K562 (cell line): ENCODE measurements around the gene CEP350. TPM values are rescaled to one million over a fixed set of nuclear protein-coding genes. Genes with fewer than 3 reads are reported as not detected.

ENCODE experiments used
- ASH1L ChIP-seq: fragments of 450-650 bp; IDR thresholded peaks from 2 replicates; pipeline ENCODE4 v1.6.1; 2018; ENCODE audit warnings: borderline replicate concordance, mild to moderate bottlenecking, low read depth; ENCODE audit not compliant: partially characterized antibody
- BRD9 ChIP-seq: fragments of 450-650 bp; IDR thresholded peaks from 2 replicates; pipeline ENCODE4 v1.6.1; 2018; ENCODE audit warnings: low read depth; ENCODE audit not compliant: partially characterized antibody
- CREB3L1 ChIP-seq: fragments of 450-650 bp; IDR thresholded peaks from 2 replicates; pipeline ENCODE4 v1.6.1; 2014; ENCODE audit warnings: low read depth, mild to moderate bottlenecking, moderate library complexity, borderline replicate concordance
- FOXJ2 ChIP-seq: fragments of 200-800 bp; sonication (Bioruptor generic); IDR thresholded peaks from 2 replicates; pipeline ENCODE4 v1.6.1; 2016; ENCODE audit warnings: missing genetic modification characterization, missing compliant biosample characterization
- FOXK2 ChIP-seq, 2 experiments: fragments of 450-650 bp; IDR thresholded peaks in 1 of 2; conservative IDR thresholded peaks in 1 of 2; 2 replicates each; pipeline ENCODE4 v1.6.1; 2016; ENCODE audit warnings: low read depth in 2 of 2, mild to moderate bottlenecking in 1 of 2
- MECOM ChIP-seq: fragments of 250-450 bp; sonication (Bioruptor Pico); IDR thresholded peaks from 2 replicates; pipeline ENCODE4 v1.8.0; 2022; ENCODE audit warnings: inconsistent platforms
- POLR2G ChIP-seq: fragments of 200-400 bp; formaldehyde crosslinking; IDR thresholded peaks from 2 replicates; pipeline ENCODE4 v1.6.1; 2017; ENCODE audit warnings: low read depth, mild to moderate bottlenecking, antibody characterized with exemption, low read length, moderate library complexity
- RBFOX2 ChIP-seq: fragments of 200-400 bp; formaldehyde crosslinking; IDR thresholded peaks from 2 replicates; pipeline ENCODE4 v1.6.1; 2017; ENCODE audit warnings: low read depth, mild to moderate bottlenecking, low read length, moderate library complexity
- RNF219 ChIP-seq: fragments of 250-450 bp; sonication (Bioruptor Pico); IDR thresholded peaks from 2 replicates; pipeline ENCODE4 v1.5.0; 2022; ENCODE audit warnings: mild to moderate bottlenecking
- SREBF2 ChIP-seq: sonication (generic); formaldehyde crosslinking; IDR thresholded peaks from 2 replicates; pipeline ENCODE4 v1.4.0; 2020; ENCODE audit warnings: mild to moderate bottlenecking, missing genetic modification reagents
- TCF3 ChIP-seq: sonication (generic); formaldehyde crosslinking; IDR thresholded peaks from 2 replicates; pipeline ENCODE4 v1.4.0; 2020; ENCODE audit warnings: mild to moderate bottlenecking, missing genetic modification reagents
- ZNF121 ChIP-seq: sonication (generic); formaldehyde crosslinking; conservative IDR thresholded peaks from 2 replicates; pipeline ENCODE4 v1.8.0; 2022; ENCODE audit warnings: missing genetic modification reagents
- ZNF398 ChIP-seq: fragments of 250-450 bp; sonication (Bioruptor Pico); IDR thresholded peaks from 2 replicates; pipeline ENCODE4 v1.8.0; 2021; ENCODE audit warnings: moderate library complexity, mild to moderate bottlenecking, inconsistent platforms
- ZNF589 ChIP-seq: fragments of 200-800 bp; sonication (Bioruptor generic); IDR thresholded peaks from 2 replicates; pipeline ENCODE4 v1.6.1; 2016; ENCODE audit warnings: low read depth, missing genetic modification characterization, missing compliant biosample characterization
- polyA plus RNA-seq, 8 experiments: library from polyadenylated mRNA; depleted of rRNA in 4 of 8; stranded (reverse) in 5 of 8; unstranded in 3 of 8; fragments of >200 nt; fragmentation: Nextera tagmentation in 2 of 8; fragmentation: Illumina TruSeq in 1 of 8; extraction: Ambion mirVana in 2 of 8; extraction: Trizol in 1 of 8; gene quantifications; 2 replicates each; pipeline versions ENCODE4 v1.2.1 to v1.2.3, GENCODE V29; 2011 to 2014; ENCODE audit warnings: inconsistent platforms in 1 of 8, missing spikeins in 1 of 8
- total RNA-seq, 7 experiments: library from RNA; depleted of rRNA in 6 of 7; stranded (reverse); fragments of >200 nt in 6 of 7; fragmentation: Illumina TruSeq in 2 of 7; extraction: Trizol in 2 of 7; gene quantifications; 2 replicates each; pipeline versions ENCODE4 v1.2.1 to v1.2.3, GENCODE V29; 2011 to 2021; ENCODE audit warnings: low replicate concordance in 1 of 7
- TF ChIP-seq, protein P1 (sequence below): fragments of 200-800 bp; sonication (Bioruptor generic); IDR thresholded peaks from 2 replicates; pipeline ENCODE4 v1.6.1; 2016; ENCODE audit warnings: missing genetic modification characterization, missing compliant biosample characterization

The CEP350 gene
- total and polyA plus RNA-seq, 9 of the 15 experiments (the other 6 are each of a cell fraction or from before 2014, with no cell fraction given) = 8.3 to 64.3 (median 28.0) TPM

DNA sequence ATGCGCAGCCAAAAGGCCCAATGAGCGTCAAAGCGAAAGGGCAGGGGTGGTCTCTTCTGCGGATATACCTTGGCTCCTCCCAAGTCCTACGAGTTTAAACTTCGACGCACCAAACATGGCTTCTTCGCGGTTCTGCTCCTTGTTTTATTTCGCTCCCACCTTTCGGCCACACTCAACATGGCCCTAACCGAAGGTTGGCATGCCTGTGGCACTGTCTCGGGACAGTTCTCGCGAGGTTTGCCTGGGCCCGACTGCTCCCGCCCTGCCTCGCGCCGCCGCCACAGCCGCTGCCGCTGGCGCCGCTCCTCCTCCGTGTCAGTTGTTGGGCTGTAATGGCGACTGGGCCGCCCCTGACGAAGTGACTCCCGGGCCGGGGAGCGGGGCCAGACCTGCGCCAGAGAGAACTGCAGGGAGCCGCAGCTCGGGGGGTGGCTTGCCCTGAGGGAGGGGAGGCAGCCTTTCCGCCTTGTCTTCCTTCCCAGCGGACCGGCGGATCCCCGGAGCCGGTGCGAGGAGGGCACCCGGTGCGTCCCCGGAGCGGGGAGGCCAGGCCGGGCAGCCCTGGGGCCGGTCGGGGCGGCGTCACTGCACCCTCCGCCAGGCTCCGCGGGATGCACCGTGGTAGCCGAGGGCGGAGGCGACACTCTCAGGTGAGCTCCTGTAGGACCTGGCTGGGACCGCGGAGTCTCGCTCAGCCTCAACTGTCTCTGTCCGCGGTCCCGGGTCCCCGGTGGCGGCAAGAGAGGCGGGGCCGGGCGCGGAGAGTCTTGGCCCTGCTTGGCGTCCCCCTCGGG, at the start of gene CEP350 (continued):
- TF ChIP-seq ZNF398 (CRISPR knock-in tag) (no peak), CREB3L1 (peak; percentile 96), SREBF2 (CRISPR knock-in tag) (no peak), MECOM (no peak), RNF219 (CRISPR knock-in tag) (no peak), POLR2G (peak; percentile 100), ZNF589 (CRISPR knock-in tag) (no peak; the same call in 1 of the 2 replicates), TCF3 (CRISPR knock-in tag) (peak; percentile 2; the same call in 1 of the 2 replicates), ZNF121 (CRISPR knock-in tag) (peak; percentile 25), BRD9 (no peak), ASH1L (no peak), RBFOX2 (peak; percentile 100), FOXJ2 (tag) (no peak), FOXK2 (conservative IDR thresholded peaks at IDR 0.05 in 1 of 2, IDR thresholded peaks at IDR 0.05 in 1 of 2; ENCODE audit: low read depth in 2 of 2) (peak; percentile 88 to 89)
- TF ChIP-seq, protein P1, sequence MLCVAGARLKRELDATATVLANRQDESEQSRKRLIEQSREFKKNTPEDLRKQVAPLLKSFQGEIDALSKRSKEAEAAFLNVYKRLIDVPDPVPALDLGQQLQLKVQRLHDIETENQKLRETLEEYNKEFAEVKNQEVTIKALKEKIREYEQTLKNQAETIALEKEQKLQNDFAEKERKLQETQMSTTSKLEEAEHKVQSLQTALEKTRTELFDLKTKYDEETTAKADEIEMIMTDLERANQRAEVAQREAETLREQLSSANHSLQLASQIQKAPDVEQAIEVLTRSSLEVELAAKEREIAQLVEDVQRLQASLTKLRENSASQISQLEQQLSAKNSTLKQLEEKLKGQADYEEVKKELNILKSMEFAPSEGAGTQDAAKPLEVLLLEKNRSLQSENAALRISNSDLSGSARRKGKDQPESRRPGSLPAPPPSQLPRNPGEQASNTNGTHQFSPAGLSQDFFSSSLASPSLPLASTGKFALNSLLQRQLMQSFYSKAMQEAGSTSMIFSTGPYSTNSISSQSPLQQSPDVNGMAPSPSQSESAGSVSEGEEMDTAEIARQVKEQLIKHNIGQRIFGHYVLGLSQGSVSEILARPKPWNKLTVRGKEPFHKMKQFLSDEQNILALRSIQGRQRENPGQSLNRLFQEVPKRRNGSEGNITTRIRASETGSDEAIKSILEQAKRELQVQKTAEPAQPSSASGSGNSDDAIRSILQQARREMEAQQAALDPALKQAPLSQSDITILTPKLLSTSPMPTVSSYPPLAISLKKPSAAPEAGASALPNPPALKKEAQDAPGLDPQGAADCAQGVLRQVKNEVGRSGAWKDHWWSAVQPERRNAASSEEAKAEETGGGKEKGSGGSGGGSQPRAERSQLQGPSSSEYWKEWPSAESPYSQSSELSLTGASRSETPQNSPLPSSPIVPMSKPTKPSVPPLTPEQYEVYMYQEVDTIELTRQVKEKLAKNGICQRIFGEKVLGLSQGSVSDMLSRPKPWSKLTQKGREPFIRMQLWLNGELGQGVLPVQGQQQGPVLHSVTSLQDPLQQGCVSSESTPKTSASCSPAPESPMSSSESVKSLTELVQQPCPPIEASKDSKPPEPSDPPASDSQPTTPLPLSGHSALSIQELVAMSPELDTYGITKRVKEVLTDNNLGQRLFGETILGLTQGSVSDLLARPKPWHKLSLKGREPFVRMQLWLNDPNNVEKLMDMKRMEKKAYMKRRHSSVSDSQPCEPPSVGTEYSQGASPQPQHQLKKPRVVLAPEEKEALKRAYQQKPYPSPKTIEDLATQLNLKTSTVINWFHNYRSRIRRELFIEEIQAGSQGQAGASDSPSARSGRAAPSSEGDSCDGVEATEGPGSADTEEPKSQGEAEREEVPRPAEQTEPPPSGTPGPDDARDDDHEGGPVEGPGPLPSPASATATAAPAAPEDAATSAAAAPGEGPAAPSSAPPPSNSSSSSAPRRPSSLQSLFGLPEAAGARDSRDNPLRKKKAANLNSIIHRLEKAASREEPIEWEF (CRISPR knock-in tag) = no peak
